SK-N-MC (cell line): ENCODE results near the gene PDE4B.

ENCODE experiments used
- DNase-seq: peaks from one replicate; pipeline ENCODE4 v3.0.0-alpha.2; 2011; ENCODE audit warnings: low read depth, low spot score
- H3K27ac ChIP-seq: fragments of 200-600 bp; sonication (generic); 2 replicates; pipeline ENCODE4 v1.5.1; 2016; ENCODE audit warnings: mixed run types
- H3K36me3 ChIP-seq: fragments of 200-600 bp; sonication (generic); 2 replicates; pipeline ENCODE4 v1.6.1; 2017; ENCODE audit warnings: antibody characterized with exemption, low read length, mixed read lengths; ENCODE audit not compliant: insufficient read depth
- H3K4me3 ChIP-seq: fragments of 200-600 bp; sonication (generic); 2 replicates; pipeline ENCODE4 v1.5.1; 2016
- H3K9ac ChIP-seq: fragments of 200-600 bp; sonication (generic); 2 replicates; pipeline ENCODE4 v1.8.0; 2017; ENCODE audit warnings: mixed run types, mixed read lengths; ENCODE audit not compliant: insufficient read length
- H3K9me3 ChIP-seq: fragments of 200-600 bp; sonication (generic); 2 replicates; pipeline ENCODE4 v1.6.1; 2017; ENCODE audit warnings: low read depth, mild to moderate bottlenecking, antibody characterized with exemption, low read length, moderate library complexity, mixed read lengths
- EZH2 ChIP-seq: fragments of 200-600 bp; sonication (generic); IDR thresholded peaks from one replicate; pipeline ENCODE4 v1.6.1; 2017; ENCODE audit warnings: antibody characterized with exemption
- FOXP2 ChIP-seq: optimal IDR thresholded peaks from 2 replicates; pipeline ENCODE3; 2011; ENCODE audit warnings: mild to moderate bottlenecking, moderate library complexity; ENCODE audit not compliant: insufficient read depth; ENCODE audit errors: extremely low read length, control extremely low read depth
- POLR2AphosphoS5 ChIP-seq: IDR thresholded peaks from 2 replicates; pipeline ENCODE4 v1.6.1; 2012; ENCODE audit warnings: mild to moderate bottlenecking, low read depth, low read length, borderline replicate concordance

Gene PDE4B

DNA sequence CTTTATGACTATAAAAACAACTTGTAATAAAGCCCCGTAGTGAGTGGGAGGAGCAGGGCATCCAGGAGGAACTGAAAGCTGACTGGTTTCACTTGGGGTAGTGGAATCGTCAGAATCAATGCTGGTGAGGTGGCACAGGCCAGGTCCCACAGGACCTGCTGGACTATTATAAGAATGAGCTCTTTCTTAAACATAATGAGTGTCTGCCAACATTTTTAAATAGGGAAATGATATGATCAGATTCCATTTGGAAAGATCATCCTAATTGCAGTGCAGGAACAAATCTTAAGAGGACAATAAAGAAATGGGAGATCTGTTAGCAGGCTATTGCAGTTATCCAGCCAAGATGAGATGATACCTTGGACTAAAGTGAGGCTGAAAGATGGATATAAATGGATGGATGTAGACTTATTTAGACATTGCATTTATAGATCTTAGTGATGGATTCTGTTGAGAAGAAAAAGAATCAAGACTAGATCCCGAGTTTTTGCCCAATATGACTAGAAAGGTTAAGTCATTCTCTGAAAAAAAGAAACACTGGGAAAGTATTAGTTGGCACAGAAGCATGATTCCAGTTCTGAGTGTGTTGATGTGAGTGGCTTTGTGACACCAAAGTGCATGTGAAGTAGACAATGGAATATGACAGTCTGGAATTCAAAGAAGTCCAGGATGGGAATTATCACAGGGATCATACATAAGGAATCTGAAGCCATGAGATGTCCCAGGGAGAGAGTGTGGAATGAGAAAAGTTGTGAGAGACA, 587.9 kb downstream of the PDE4B start:
- Histone ChIP-seq H3K36me3 (no peaks in the 10 kb centered on the region), H3K4me3 (no peak overlapping the region), H3K27ac (no peak overlapping the region), H3K9me3 (no peaks in the 10 kb centered on the region; the same call in 1 of the 2 replicates), H3K9ac (no peak overlapping the region)
- TF ChIP-seq POLR2AphosphoS5 (no peak), FOXP2 (no peak), EZH2 (no peak)
- DNase-seq = no peak

DNA sequence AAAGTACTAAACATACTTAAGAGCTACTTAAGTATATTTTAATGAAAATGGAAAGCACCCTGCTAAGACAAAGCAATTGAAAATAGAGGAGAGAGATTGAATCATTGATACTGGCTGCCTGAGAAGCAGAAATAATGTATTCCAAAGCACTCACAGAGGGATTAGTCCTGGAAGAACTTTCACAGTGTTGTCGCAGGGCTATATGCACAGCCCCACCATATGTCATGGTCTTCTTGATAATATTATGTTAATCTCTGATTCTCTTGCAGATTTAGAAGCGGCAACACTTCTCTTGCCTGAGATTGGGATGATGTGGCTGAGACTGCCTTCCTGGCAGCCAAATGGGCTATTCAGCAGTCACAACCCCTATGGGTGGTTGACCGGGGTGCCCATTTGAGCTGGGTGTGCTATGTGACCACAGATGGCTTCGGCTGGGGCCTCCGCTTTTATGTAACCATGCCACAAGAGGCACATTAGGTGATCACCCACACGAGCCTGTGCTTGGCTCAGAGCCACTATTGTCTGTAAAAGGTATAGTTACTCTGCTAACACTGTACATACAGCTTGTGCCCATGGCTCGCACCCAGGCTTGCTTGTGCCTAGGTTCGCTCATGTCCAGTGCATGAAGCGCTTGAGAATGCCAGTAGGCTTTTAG, 589.1 kb downstream of the PDE4B start:
- no peak overlapping the region for H3K27ac ChIP-seq
- H3K4me3 ChIP-seq = no peak overlapping the region
- TF ChIP-seq FOXP2 = no peak
- no peak for DNase-seq
- peaks cover 4% of the 10 kb centered on the region; the same call in 1 of the 2 replicates for H3K9me3 ChIP-seq
- no peaks in the 10 kb centered on the region for H3K36me3 ChIP-seq
- H3K9ac ChIP-seq = no peak overlapping the region

DNA sequence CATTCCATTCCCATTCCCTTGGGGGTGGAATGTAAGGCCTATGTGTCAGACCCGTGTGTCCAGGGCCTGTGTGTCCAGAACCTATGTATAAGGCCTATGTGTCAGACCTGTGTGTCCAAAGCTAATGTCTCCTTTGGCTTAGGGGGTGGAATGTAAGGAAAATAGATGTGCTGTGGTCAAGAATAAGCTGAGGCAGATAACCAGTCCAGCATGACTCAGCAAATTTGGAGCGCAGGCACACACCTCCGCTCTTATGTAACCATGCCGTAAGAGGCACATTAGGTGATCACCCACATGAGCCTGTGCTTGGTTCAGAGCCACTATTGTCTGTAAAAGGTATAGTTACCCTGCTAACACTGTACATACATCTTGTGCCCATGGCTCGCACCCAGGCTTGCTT, 590.5 kb downstream of the PDE4B start:
- Histone ChIP-seq H3K36me3 (no peaks in the 10 kb centered on the region), H3K9me3 (peaks cover 4% of the 10 kb centered on the region; the same call in 1 of the 2 replicates), H3K9ac (no peak overlapping the region), H3K27ac (no peak overlapping the region), H3K4me3 (no peak overlapping the region)
- TF ChIP-seq EZH2 = no peak
- no peak for TF ChIP-seq FOXP2
- no peak for TF ChIP-seq POLR2AphosphoS5
- DNase-seq = no peak

DNA sequence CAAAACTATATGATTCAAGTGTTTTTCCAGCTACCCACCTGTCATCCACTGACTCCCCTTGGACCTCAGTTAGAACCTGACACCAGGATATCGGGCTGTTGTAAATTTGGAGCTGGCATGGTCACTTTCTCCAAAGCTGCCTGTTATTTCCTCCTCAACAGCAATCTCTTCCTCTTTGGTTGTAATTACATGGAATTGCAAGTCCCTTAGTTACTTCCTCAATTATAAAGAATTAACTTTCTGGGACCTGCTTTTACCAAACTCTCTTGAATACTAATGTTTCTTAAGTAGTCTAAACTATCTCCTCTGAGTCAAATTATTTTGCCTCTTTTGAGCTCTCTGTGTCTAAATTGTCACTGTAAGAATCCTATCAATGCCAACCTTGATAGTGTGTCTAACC, 590.9 kb downstream of the PDE4B start:
- TF ChIP-seq EZH2 (no peak), POLR2AphosphoS5 (no peak), FOXP2 (no peak)
- peaks cover 4% of the 10 kb centered on the region; the same call in 1 of the 2 replicates for H3K9me3 ChIP-seq
- H3K27ac ChIP-seq = no peak overlapping the region
- no peaks in the 10 kb centered on the region for H3K36me3 ChIP-seq
- DNase-seq = no peak
- H3K4me3 ChIP-seq = no peak overlapping the region
- H3K9ac ChIP-seq = no peak overlapping the region

DNA sequence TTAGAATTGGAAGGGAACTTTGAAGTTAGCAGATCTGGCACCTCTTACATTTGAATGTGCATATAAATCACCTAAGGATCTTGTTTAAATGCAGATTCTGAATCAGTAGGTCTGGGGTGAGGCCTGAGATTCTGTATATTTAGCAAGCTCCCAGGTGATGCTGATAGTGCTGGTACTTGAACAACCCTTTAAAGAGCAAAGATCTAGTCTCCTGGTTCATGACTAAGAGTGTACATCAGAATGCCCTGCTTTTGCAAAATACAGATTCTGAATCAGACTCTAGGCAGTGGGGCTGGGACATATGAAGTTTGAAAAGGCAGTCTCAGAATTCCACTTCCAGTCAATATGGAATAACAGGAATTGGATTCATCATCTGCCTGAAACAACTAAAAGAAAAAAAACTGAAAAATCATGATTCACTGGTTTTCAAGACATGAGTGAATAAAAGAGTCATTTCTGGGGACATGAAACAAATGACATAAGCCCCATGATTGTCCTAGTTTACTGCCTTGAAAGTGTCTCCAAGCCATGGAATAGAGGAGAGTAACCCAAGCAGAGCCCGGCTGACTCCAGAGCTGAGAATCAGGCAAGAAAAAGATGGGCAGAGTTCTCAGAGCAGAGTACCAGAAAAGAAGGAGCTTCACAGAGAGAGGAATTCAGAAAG, 591.7 kb downstream of the PDE4B start:
- no peak overlapping the region for H3K27ac ChIP-seq
- DNase-seq = no peak
- H3K9ac ChIP-seq = no peak overlapping the region
- H3K9me3 ChIP-seq = peaks cover 4% of the 10 kb centered on the region; the same call in 1 of the 2 replicates
- H3K4me3 ChIP-seq = no peak overlapping the region
- no peaks in the 10 kb centered on the region for H3K36me3 ChIP-seq
- no peak for TF ChIP-seq POLR2AphosphoS5
- TF ChIP-seq FOXP2 = no peak
- no peak for TF ChIP-seq EZH2

DNA sequence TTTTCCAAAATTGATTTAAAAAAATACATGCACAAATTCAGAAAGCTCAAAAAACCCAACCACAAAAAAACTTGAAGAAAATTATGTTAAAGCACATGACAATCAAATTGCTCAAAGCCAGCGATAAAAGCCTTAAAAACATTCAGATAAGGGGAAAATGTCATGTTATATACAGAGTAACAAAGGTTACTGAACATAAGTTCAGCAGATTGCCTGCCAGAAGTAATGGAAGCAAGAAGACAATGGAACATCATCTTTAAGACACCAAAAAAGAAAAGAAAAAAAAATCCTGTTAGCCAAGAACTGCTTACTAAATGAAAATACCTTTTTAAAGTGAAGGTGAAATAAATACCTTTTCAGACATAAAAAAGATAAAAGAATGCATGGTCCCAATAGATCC, 594.0 kb downstream of the PDE4B start:
- no peak overlapping the region for H3K27ac ChIP-seq
- peaks cover 4% of the 10 kb centered on the region; the same call in 1 of the 2 replicates for H3K9me3 ChIP-seq
- TF ChIP-seq POLR2AphosphoS5 (no peak), EZH2 (no peak), FOXP2 (no peak)
- H3K4me3 ChIP-seq = no peak overlapping the region
- H3K36me3 ChIP-seq = no peaks in the 10 kb centered on the region
- no peak overlapping the region for H3K9ac ChIP-seq
- DNase-seq = no peak

DNA sequence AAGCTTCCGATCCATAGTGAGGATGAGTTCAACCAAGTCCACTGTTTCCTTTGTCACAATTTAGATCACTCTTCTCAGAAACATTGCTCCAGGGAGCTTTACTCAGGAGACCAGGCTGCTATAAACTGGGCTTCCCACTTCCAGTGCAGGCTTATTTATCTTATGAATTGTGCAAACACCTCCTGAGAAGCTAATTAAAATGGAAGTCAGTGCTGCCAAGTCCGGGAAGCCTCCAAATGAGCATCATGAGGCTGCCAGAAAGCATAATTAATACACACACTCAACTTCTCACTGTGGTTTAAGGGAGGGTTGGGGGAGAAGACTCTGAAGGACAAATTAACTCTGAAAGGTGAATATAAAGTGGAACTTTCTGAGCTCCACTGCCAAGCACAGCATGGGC, 596.2 kb downstream of the PDE4B start:
- Histone ChIP-seq H3K36me3 (no peaks in the 10 kb centered on the region), H3K9me3 (peaks cover 4% of the 10 kb centered on the region; the same call in 1 of the 2 replicates), H3K27ac (no peak overlapping the region), H3K4me3 (no peak overlapping the region), H3K9ac (no peak overlapping the region)
- peak; percentile 30 for DNase-seq
- no peak for TF ChIP-seq POLR2AphosphoS5
- no peak for TF ChIP-seq EZH2
- TF ChIP-seq FOXP2 = no peak

DNA sequence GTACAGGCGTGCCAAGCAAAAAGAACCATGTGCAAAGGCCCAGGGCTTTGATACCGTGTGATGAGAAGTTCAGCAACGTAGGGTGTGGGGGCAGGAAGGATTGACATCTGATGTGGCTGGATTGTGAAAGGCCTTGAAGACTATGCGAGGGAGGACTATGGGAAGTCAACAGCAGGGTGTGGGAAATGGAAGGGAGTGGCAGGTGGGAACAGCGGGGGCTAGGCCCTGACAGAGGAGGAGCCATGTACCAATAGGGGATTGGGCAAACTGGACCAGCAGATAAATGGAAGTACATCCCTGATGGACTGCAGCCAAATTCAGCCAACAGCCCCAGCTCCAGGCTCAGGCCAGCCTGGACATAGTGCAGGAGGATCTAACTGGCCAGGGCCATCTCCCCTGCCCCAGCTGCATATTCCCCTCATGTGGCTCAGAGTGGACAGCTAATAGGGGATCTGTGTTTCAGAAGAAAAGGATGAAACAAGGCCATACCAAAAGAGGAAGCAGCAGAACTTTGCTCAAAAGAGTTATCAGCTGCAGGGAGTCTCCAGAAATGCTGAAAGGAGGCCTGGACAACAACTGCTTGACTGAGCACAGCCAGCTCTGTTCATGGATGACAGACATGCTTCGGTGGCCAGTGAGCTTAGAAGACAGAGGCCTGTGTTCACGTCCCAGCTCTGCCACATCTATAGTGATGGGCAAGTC, 601.0 kb downstream of the PDE4B start:
- no peak for DNase-seq

More for the DNA sequence above, 601.0 kb downstream of the PDE4B start:
- no peak overlapping the region for H3K27ac ChIP-seq
- TF ChIP-seq POLR2AphosphoS5 = no peak
- no peak for TF ChIP-seq EZH2
- no peak for TF ChIP-seq FOXP2
- no peaks in the 10 kb centered on the region for H3K36me3 ChIP-seq
- no peak overlapping the region for H3K4me3 ChIP-seq
- no peak overlapping the region for H3K9ac ChIP-seq
- H3K9me3 ChIP-seq = no peaks in the 10 kb centered on the region
